Muscle layer of colon (tissue), 2 donors: ENCODE measurements around the gene CWC25.

Source experiments
- H3K27ac ChIP-seq: one replicate; pipeline ENCODE4 v1.7.0; 2013; ENCODE audit warnings: low read depth, mild to moderate bottlenecking, low read length, moderate library complexity
- H3K27me3 ChIP-seq, 2 donors: one replicate each; pipeline ENCODE4 v1.7.0; 2013; ENCODE audit warnings: low read length in 2 of 2, mild to moderate bottlenecking in 2 of 2; ENCODE audit not compliant: insufficient read depth in 2 of 2, control insufficient read depth in 1 of 2
- H3K36me3 ChIP-seq: one replicate; pipeline ENCODE4 v1.7.0; 2013; ENCODE audit warnings: mild to moderate bottlenecking, low read length; ENCODE audit not compliant: insufficient read depth
- H3K4me1 ChIP-seq: one replicate; pipeline ENCODE4 v1.7.0; 2013; ENCODE audit warnings: mild to moderate bottlenecking, low read length; ENCODE audit not compliant: insufficient read depth
- H3K4me3 ChIP-seq, 2 donors: one replicate each; pipeline ENCODE4 v1.7.0; 2013; ENCODE audit warnings: low read length in 2 of 2, low read depth in 1 of 2, mild to moderate bottlenecking in 1 of 2, moderate library complexity in 1 of 2
- H3K9ac ChIP-seq: one replicate; pipeline ENCODE4 v1.7.0; 2013; ENCODE audit warnings: low read length
- H3K9me3 ChIP-seq: one replicate; pipeline ENCODE4 v1.7.0; 2013; ENCODE audit warnings: mild to moderate bottlenecking, low read length
- donor health status: abdominal sarcoma.
- donor health status: Adenocarcinoma of cecum.

CWC25 gene

DNA sequence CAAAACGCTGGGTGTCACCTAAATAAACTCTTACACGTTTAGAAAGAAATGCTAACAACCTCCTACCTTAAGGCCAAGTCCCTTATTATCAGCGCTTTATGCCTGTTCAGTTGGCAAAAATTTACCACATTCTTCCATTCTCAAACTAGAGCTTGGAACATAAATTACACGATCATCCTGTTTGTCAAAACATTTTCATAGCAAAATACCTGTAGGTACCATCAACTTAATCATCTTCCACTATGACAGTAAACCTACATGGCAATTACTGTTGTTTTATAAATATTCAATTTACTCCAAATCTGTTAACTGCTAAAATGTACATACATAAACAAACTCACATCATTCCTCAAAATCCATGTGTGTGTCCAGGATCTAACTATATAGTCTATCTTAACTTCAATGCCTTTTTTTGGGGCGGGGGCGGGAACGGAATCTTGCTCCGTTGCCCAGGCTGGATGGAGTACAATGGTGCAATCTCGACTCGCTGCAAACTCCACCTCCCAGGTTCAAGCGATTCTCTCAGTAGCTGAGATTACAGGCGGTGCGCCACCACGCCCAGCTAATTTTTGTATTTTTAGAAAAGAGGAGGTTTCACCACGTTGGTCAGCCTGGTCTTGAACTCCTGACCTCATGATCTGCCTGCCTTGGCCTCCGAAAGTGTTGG, 24.0 kb upstream of the CWC25 start:
- no peaks in the 10 kb centered on the region for H3K9me3 ChIP-seq
- peaks cover 23% of the 10 kb centered on the region for H3K4me1 ChIP-seq
- peaks cover 48% of the 10 kb centered on the region for H3K36me3 ChIP-seq

DNA sequence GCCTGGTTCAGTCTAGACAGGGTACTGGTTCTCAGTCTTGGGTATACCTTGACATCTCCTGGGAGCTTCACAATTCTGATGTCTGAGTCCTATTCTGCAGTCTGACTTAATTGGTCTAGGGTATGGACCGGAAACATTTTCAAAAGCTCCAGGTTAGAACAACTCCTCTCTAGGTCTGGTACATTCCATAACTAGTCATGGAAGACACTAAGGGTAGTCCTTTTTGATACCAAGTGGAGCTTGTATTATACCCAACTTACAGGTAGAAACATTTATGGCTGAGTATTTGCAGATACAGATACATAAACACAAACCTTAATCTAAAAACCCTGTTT, 23.4 kb upstream of the CWC25 start:
- no peak overlapping the region for H3K4me3 ChIP-seq
- peaks cover 48% of the 10 kb centered on the region for H3K36me3 ChIP-seq
- H3K9ac ChIP-seq, result no peak overlapping the region
- H3K27ac ChIP-seq, result no peak overlapping the region
- no peaks in the 10 kb centered on the region for H3K9me3 ChIP-seq
- peaks cover 23% of the 10 kb centered on the region for H3K4me1 ChIP-seq
- H3K27me3 ChIP-seq, result no peaks in the 10 kb centered on the region

More for the DNA sequence above, 24.0 kb upstream of the CWC25 start:
- H3K9ac ChIP-seq, result no peak overlapping the region
- no peaks in the 10 kb centered on the region for H3K27me3 ChIP-seq
- H3K27ac ChIP-seq, result no peak overlapping the region
- H3K4me3 ChIP-seq, result no peak overlapping the region

GRCh38 chr17:38844261-38844757, 19.2 kb upstream of the CWC25 start:
- Histone ChIP-seq H3K4me3 (no peak overlapping the region), H3K9ac (no peak overlapping the region), H3K27me3 (no peaks in the 10 kb centered on the region), H3K27ac (no peak overlapping the region), H3K4me1 (no peaks in the 10 kb centered on the region), H3K36me3 (peaks cover 17% of the 10 kb centered on the region), H3K9me3 (no peaks in the 10 kb centered on the region)

- Histone ChIP-seq H3K4me3 (peak overlapping the region; percentile 75 to 97), H3K9ac (peak overlapping the region; percentile 93), H3K36me3 (peaks cover 5% of the 10 kb centered on the region), H3K27me3 (no peaks in the 10 kb centered on the region), H3K27ac (peak overlapping the region; percentile 98), H3K9me3 (no peaks in the 10 kb centered on the region), H3K4me1 (peaks cover 13% of the 10 kb centered on the region)
These were observed 684 bp upstream of the CWC25 start for GRCh38 chr17:38825762-38826247.

GRCh38 chr17:38815576-38816193, 9.4 kb downstream of the CWC25 start:
- Histone ChIP-seq H3K27ac (no peak overlapping the region), H3K4me3 (no peak overlapping the region), H3K27me3 (no peaks in the 10 kb centered on the region), H3K36me3 (peaks cover 47% of the 10 kb centered on the region), H3K9ac (no peak overlapping the region), H3K4me1 (no peaks in the 10 kb centered on the region), H3K9me3 (no peaks in the 10 kb centered on the region)

GRCh38 chr17:38809828-38810227, 15.3 kb downstream of the CWC25 start:
- H3K36me3 ChIP-seq, result peaks cover 62% of the 10 kb centered on the region
- no peak overlapping the region for H3K9ac ChIP-seq
- H3K4me1 ChIP-seq, result no peaks in the 10 kb centered on the region
- no peak overlapping the region for H3K4me3 ChIP-seq
- H3K9me3 ChIP-seq, result no peaks in the 10 kb centered on the region
- H3K27ac ChIP-seq, result no peak overlapping the region
- no peaks in the 10 kb centered on the region for H3K27me3 ChIP-seq

DNA sequence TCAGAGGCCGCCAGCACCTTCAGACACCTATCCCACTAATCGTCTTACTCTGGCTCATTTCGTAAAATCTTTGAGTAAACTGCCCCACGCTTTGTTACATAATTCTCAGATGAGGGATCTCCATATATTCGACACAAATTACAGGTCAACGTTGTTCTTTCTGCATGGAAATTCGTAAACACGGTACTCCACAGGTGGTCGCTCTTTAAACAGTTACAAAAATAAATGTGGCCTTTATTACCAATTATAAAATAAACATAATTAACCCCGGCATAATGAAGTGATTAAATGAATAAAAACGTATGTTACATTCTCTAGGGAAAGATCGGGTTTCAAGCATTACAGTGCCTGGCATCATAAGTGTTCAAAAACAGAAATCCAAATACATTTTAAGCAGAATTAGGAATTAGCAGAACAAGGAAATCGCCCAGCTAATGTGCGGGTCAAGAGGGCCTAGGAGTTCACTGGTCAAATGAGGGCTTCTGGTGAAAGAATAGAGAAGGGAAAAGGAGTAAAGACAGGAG, 24.8 kb downstream of the CWC25 start:
- H3K36me3 ChIP-seq, result peaks cover 31% of the 10 kb centered on the region
- peak overlapping the region; percentile 86 for H3K27ac ChIP-seq
- no peaks in the 10 kb centered on the region for H3K9me3 ChIP-seq
- peak overlapping the region; percentile 55 to 61 for H3K4me3 ChIP-seq
- H3K27me3 ChIP-seq, result no peaks in the 10 kb centered on the region
- peak overlapping the region; percentile 32 for H3K9ac ChIP-seq
- peaks cover 28% of the 10 kb centered on the region for H3K4me1 ChIP-seq

- peaks cover 28% of the 10 kb centered on the region for H3K4me1 ChIP-seq
- H3K36me3 ChIP-seq, result peaks cover 30% of the 10 kb centered on the region
- peak within 1 kb of the TSS; percentile 86 for H3K27ac ChIP-seq
- peak within 1 kb of the TSS; percentile 86 for H3K9ac ChIP-seq
- peak within 1 kb of the TSS; percentile 66 to 86 for H3K4me3 ChIP-seq
- H3K27me3 ChIP-seq, result no peaks in the 10 kb centered on the region
- no peaks in the 10 kb centered on the region for H3K9me3 ChIP-seq
These were observed 25.5 kb downstream of the CWC25 start, which contains the start of gene PIP4K2B for GRCh38 chr17:38799501-38800236. Gene PIP4K2B, minus strand, starts transcription at chr17:38799556. Its CDS starts 132 bp downstream, at chr17:38799424.

GRCh38 chr17:38798614-38799500, 26.3 kb downstream of the CWC25 start:
- H3K27me3 ChIP-seq, result no peaks in the 10 kb centered on the region
- peak overlapping the region; percentile 86 for H3K9ac ChIP-seq
- H3K27ac ChIP-seq, result peak overlapping the region; percentile 68
- H3K4me3 ChIP-seq, result peak overlapping the region; percentile 66 to 86
- peaks cover 25% of the 10 kb centered on the region for H3K36me3 ChIP-seq
- no peaks in the 10 kb centered on the region for H3K9me3 ChIP-seq
- peaks cover 28% of the 10 kb centered on the region for H3K4me1 ChIP-seq

- H3K36me3 ChIP-seq, result peaks cover 18% of the 10 kb centered on the region
- H3K4me3 ChIP-seq, result peak overlapping the region in 1 of 2 donors; percentile 86
- H3K9ac ChIP-seq, result peak overlapping the region; percentile 86
- no peaks in the 10 kb centered on the region for H3K9me3 ChIP-seq
- peak overlapping the region; percentile 68 for H3K27ac ChIP-seq
- H3K4me1 ChIP-seq, result peaks cover 28% of the 10 kb centered on the region
- H3K27me3 ChIP-seq, result no peaks in the 10 kb centered on the region
These were observed 27.3 kb downstream of the CWC25 start for GRCh38 chr17:38797828-38798227.
